Left ventricle myocardium inferior (tissue), 1 donor: Measurements from ENCODE around the gene CCNB2. TPM values are rescaled to one million over a fixed set of nuclear protein-coding genes. Genes with fewer than 3 reads are reported as not detected.
"Not testable (repeated sequence)": the region's sequence is repeated elsewhere in the genome, so short reads cannot be mapped to it uniquely, and the experiment has no call there.

Experiments
- DNase-seq: peaks from one replicate; pipeline ENCODE4 v3.0.0-alpha.2; 2020
- H3K27ac ChIP-seq: fragments of 200-600 bp; replicated peaks from 2 replicates; pipeline ENCODE4 v1.8.0; 2021
- H3K27me3 ChIP-seq: fragments of 200-600 bp; 2 replicates; pipeline ENCODE4 v1.8.0; 2021; ENCODE audit warnings: low read depth
- H3K36me3 ChIP-seq: fragments of 200-600 bp; 2 replicates; pipeline ENCODE4 v1.8.0; 2021
- H3K4me1 ChIP-seq: fragments of 200-600 bp; 2 replicates; pipeline ENCODE4 v1.8.0; 2021
- H3K4me3 ChIP-seq: fragments of 200-600 bp; 2 replicates; pipeline ENCODE4 v1.8.0; 2021; ENCODE audit warnings: mild to moderate bottlenecking, moderate library complexity
- H3K9me3 ChIP-seq: fragments of 200-600 bp; replicated peaks from 2 replicates; pipeline ENCODE4 v1.8.0; 2021
- CTCF ChIP-seq: fragments of 200-600 bp; IDR thresholded peaks from 2 replicates; pipeline ENCODE4 v1.8.0; 2021; ENCODE audit warnings: antibody characterized with exemption, mild to moderate bottlenecking, borderline replicate concordance
- intact Hi-C: fragments of 100-400 bp; cut with micrococcal nuclease; formaldehyde crosslinking; loops from one replicate; pipeline ENCODE4 v1.11.0; 2022
- total RNA-seq: library from RNA; stranded (reverse); fragmentation: NEBNext Ultra II Directional; extraction: Animal tissue kit (Norgen Biotek cat#: 25700); gene quantifications from one replicate; pipeline ENCODE4 v1.2.1, GENCODE V29; 2021
- donor health status: DM: no; HTN: yes; CAD: no; lungs with severe emphysema.

The CCNB2 gene
- total RNA-seq, 1 donor from 2014 or later, result 0.55 TPM

DNA sequence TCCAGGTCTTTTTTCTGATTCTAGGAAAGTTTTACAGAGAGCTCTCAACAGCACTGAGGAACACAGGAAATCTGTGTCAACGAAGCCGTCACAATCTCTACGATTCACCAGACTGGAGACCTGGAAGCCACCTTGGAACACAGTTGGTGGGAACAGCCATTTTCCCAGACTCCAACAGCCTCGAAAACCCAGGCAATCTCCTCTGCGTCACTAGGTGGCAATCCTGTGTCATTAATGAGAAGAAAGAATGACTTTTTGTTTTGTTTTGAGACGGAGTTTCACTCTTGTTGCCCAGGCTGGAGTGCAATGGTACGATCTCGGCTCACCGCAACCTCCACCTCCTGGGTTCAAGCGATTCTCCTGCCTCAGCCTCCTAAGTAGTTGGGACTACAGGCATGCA is 39.6 kb downstream of the CCNB2 start:
- H3K27me3 ChIP-seq, intact Hi-C loops, H3K9me3 ChIP-seq, H3K27ac ChIP-seq, H3K4me1 ChIP-seq, DNase-seq, H3K4me3 ChIP-seq: not testable (repeated sequence)
- peaks cover 30% of the 10 kb centered on the region for H3K36me3 ChIP-seq
- peak; percentile 24 for TF ChIP-seq CTCF

GRCh38 chr15:59147666-59148065 is 42.7 kb downstream of the CCNB2 start:
- Histone ChIP-seq H3K4me1 (no peaks in the 10 kb centered on the region), H3K4me3 (no peak overlapping the region), H3K9me3 (no peaks in the 10 kb centered on the region), H3K27ac (no peak overlapping the region), H3K27me3 (no peaks in the 10 kb centered on the region), H3K36me3 (peaks cover 49% of the 10 kb centered on the region)
- TF ChIP-seq CTCF, result no peak
- DNase-seq, result no peak
- intact Hi-C loops, result no loop called here

GRCh38 chr15:59148153-59148833 is 43.3 kb downstream of the CCNB2 start:
- no peaks in the 10 kb centered on the region for H3K4me1 ChIP-seq
- intact Hi-C loops, result no loop called here
- DNase-seq, result no peak
- no peak overlapping the region for H3K27ac ChIP-seq
- H3K36me3 ChIP-seq, result peaks cover 51% of the 10 kb centered on the region
- no peaks in the 10 kb centered on the region for H3K9me3 ChIP-seq
- no peak overlapping the region for H3K4me3 ChIP-seq
- H3K27me3 ChIP-seq, result no peaks in the 10 kb centered on the region
- no peak for TF ChIP-seq CTCF

GRCh38 chr15:59150185-59150584 is 45.2 kb downstream of the CCNB2 start:
- Histone ChIP-seq H3K27me3 (no peaks in the 10 kb centered on the region), H3K36me3 (peaks cover 60% of the 10 kb centered on the region), H3K4me3 (no peak overlapping the region), H3K27ac (no peak overlapping the region), H3K4me1 (no peaks in the 10 kb centered on the region), H3K9me3 (no peaks in the 10 kb centered on the region)
- no peak for TF ChIP-seq CTCF
- intact Hi-C loops, result no loop called here
- no peak for DNase-seq

GRCh38 chr15:59152694-59153450 is 47.9 kb downstream of the CCNB2 start:
- Histone ChIP-seq H3K36me3 (peaks cover 75% of the 10 kb centered on the region), H3K4me3 (no peak overlapping the region)
- intact Hi-C loops, result no loop called here

More at GRCh38 chr15:59152694-59153450, 47.9 kb downstream of the CCNB2 start:
- Histone ChIP-seq H3K4me1 (no peaks in the 10 kb centered on the region), H3K27me3 (no peaks in the 10 kb centered on the region), H3K27ac (no peak overlapping the region), H3K9me3 (no peaks in the 10 kb centered on the region)
- no peak for DNase-seq
- no peak for TF ChIP-seq CTCF
